Panc1 (cell line): ENCODE measurements around the gene LCOR. TPM values are rescaled to one million over a fixed set of nuclear protein-coding genes. Genes with fewer than 3 reads are reported as not detected.

Source experiments
- ATAC-seq: fragments of 200-7000 bp; cut with Tn5 transposase; 2 replicates; pipeline ENCODE4 v1.9.1; 2020; ENCODE audit warnings: mild to moderate bottlenecking, moderate library complexity
- BruUV-seq: library from RNA; stranded (reverse); fragments of 400-500 nt; replicated peaks from 2 replicates; lab custom pipeline; 2021; lab: Mats Ljungman, UMichigan
- CTCF ChIA-PET: fragments of 300-600 bp; sonication (Branson Sonifier 250); formaldehyde crosslinking; loops from one replicate; lab custom pipeline; 2022; ENCODE audit warnings: antibody characterized with exemption; lab: Charles Lee
- POLR2A ChIA-PET: fragments of 300-600 bp; sonication (Branson Sonifier 250); formaldehyde crosslinking; loops from one replicate; lab custom pipeline; 2022; ENCODE audit warnings: antibody characterized with exemption; lab: Charles Lee
- DNase-seq: peaks from one replicate; pipeline ENCODE4 v3.0.0-alpha.2; 2010; ENCODE audit warnings: low read depth, low spot score
- H3K27ac ChIP-seq: 2 replicates; pipeline ENCODE4 v1.5.1; 2011; ENCODE audit warnings: mild to moderate bottlenecking, low read length, inconsistent platforms
- H3K27me3 ChIP-seq: fragments of 200-500 bp; sonication (Bioruptor generic); 2 replicates; pipeline ENCODE4 v1.6.0; 2014; ENCODE audit warnings: low read length, inconsistent platforms; ENCODE audit not compliant: control insufficient read depth, insufficient read depth
- H3K36me3 ChIP-seq: fragments of 200-500 bp; sonication (Bioruptor generic); 2 replicates; pipeline ENCODE4 v1.5.1; 2014; ENCODE audit warnings: inconsistent platforms, mild to moderate bottlenecking, low read length, moderate library complexity; ENCODE audit not compliant: control insufficient read depth, insufficient read depth
- H3K4me1 ChIP-seq: 2 replicates; pipeline ENCODE4 v1.5.1; 2011; ENCODE audit warnings: inconsistent platforms, mild to moderate bottlenecking, low read length, moderate library complexity; ENCODE audit not compliant: control insufficient read depth, insufficient read depth
- H3K4me3 ChIP-seq, 2 experiments: 2 replicates each; pipeline ENCODE4 v1.5.1; 2011 to 2012; ENCODE audit warnings: low read depth in 2 of 2, low read length in 2 of 2, mild to moderate bottlenecking in 2 of 2, inconsistent platforms in 1 of 2, moderate library complexity in 1 of 2
- H3K9me3 ChIP-seq: fragments of 200-500 bp; sonication (Bioruptor generic); 2 replicates; pipeline ENCODE4 v1.5.1; 2014; ENCODE audit warnings: low read depth, mild to moderate bottlenecking, inconsistent platforms, low read length, moderate library complexity; ENCODE audit not compliant: control insufficient read depth, insufficient read depth
- CTCF ChIP-seq: fragments of 450-650 bp; IDR thresholded peaks from 2 replicates; pipeline ENCODE4 v1.5.1; 2017; ENCODE audit warnings: mild to moderate bottlenecking
- POLR2AphosphoS5 ChIP-seq: IDR thresholded peaks from 2 replicates; pipeline ENCODE4 v1.6.1; 2012; ENCODE audit warnings: mild to moderate bottlenecking, low read depth, low read length, moderate library complexity
- SIN3A ChIP-seq: IDR thresholded peaks from 2 replicates; pipeline ENCODE4 v1.6.1; 2012; ENCODE audit warnings: low read depth, mild to moderate bottlenecking, low read length, moderate library complexity, borderline replicate concordance; ENCODE audit not compliant: insufficient read depth
- TCF7L2 ChIP-seq: IDR thresholded peaks from 2 replicates; pipeline ENCODE4 v1.6.1; 2011; ENCODE audit warnings: mild to moderate bottlenecking, low read depth, low read length, inconsistent platforms
- in situ Hi-C: cut with HindIII; loops from 2 replicates; pipeline ENCODE4 v1.10.0; 2016; ENCODE audit warnings: low sequenced_read_pairs, low pct_unique_long_range_greater_than_20kb
- intact Hi-C: fragments of 100-400 bp; cut with micrococcal nuclease; formaldehyde crosslinking; loops from one replicate; pipeline ENCODE4 v1.10.0; 2022; ENCODE audit not compliant: unreplicated experiment
- total RNA-seq: library from RNA; stranded (reverse); gene quantifications from one replicate; pipeline ENCODE4 v1.2.1, GENCODE V29; 2021; ENCODE audit not compliant: unreplicated experiment
- TF ChIP-seq, protein P1 (sequence below), 2 experiments: IDR thresholded peaks; 2 replicates each; pipeline ENCODE4 v1.6.1; 2011 to 2012; ENCODE audit warnings: low read depth in 2 of 2, control low read depth in 1 of 2, low read length in 1 of 2, mild to moderate bottlenecking in 1 of 2, moderate library complexity in 1 of 2; ENCODE audit not compliant: insufficient read depth in 1 of 2

Gene LCOR
- total RNA-seq, 1 experiment from 2014 or later = 58.0 TPM

DNA sequence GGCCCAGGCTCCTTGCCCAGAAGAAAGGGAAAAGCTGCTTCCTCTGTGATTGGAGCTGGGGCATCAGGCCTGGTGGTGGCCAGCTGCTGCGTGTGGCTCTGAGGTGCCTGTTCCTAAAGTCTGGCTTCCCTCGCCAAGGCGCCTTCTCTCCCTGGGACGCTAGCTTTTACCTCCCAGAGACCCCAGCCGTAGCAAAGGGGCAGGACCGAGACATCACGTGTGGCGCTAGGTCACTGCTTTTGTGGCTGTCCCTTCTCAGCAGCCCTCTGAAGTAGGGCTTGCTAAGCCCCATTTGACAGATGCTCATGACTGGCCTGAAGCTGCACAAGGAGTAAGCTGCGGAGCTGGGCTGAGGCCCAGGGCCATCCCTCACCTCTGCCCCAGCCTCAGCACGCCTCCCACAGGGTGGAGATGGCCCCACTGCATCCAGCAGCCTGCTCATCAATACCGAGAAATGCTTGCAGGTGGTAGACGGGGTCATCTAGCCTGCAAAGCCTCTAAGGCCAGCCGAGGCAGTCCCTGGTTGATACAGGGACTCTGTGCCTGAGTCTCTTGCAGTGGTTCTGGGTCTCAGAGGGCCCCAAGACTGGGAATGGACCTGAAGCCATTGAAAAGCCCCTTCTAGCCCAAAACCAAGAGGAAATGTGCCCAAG is 171.2 kb downstream of the LCOR start:
- H3K4me3 ChIP-seq = no peak overlapping the region
- intact Hi-C loops (no loop called here), in situ Hi-C loops (no loop called here)
- ATAC-seq (no peak), DNase-seq (no peak)
- ChIA-PET CTCF (interaction anchor here (0.6 to 0.7 kb wide), 2 partner anchors 29 to 334 kb away, joined by 3 read pairs; no protein-coding TSS in a partner anchor), POLR2A (no interaction called here)
- H3K36me3 ChIP-seq = no peaks in the 10 kb centered on the region
- H3K27ac ChIP-seq = no peak overlapping the region
- H3K9me3 ChIP-seq = peaks cover 8% of the 10 kb centered on the region; the same call in 1 of the 2 replicates
- no peaks in the 10 kb centered on the region for H3K4me1 ChIP-seq
- no TSS peak for BruUV-seq
- TF ChIP-seq, protein P1, sequence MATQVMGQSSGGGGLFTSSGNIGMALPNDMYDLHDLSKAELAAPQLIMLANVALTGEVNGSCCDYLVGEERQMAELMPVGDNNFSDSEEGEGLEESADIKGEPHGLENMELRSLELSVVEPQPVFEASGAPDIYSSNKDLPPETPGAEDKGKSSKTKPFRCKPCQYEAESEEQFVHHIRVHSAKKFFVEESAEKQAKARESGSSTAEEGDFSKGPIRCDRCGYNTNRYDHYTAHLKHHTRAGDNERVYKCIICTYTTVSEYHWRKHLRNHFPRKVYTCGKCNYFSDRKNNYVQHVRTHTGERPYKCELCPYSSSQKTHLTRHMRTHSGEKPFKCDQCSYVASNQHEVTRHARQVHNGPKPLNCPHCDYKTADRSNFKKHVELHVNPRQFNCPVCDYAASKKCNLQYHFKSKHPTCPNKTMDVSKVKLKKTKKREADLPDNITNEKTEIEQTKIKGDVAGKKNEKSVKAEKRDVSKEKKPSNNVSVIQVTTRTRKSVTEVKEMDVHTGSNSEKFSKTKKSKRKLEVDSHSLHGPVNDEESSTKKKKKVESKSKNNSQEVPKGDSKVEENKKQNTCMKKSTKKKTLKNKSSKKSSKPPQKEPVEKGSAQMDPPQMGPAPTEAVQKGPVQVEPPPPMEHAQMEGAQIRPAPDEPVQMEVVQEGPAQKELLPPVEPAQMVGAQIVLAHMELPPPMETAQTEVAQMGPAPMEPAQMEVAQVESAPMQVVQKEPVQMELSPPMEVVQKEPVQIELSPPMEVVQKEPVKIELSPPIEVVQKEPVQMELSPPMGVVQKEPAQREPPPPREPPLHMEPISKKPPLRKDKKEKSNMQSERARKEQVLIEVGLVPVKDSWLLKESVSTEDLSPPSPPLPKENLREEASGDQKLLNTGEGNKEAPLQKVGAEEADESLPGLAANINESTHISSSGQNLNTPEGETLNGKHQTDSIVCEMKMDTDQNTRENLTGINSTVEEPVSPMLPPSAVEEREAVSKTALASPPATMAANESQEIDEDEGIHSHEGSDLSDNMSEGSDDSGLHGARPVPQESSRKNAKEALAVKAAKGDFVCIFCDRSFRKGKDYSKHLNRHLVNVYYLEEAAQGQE (IDR thresholded peaks at IDR 0.05; ENCODE audit: insufficient read depth in 1 of 2, low read depth in 2 of 2, low read length in 1 of 2) = no peak
- no peak for TF ChIP-seq SIN3A
- no peak for TF ChIP-seq TCF7L2
- no peak for TF ChIP-seq CTCF
- no peak for TF ChIP-seq POLR2AphosphoS5
- H3K27me3 ChIP-seq = no peaks in the 10 kb centered on the region

DNA sequence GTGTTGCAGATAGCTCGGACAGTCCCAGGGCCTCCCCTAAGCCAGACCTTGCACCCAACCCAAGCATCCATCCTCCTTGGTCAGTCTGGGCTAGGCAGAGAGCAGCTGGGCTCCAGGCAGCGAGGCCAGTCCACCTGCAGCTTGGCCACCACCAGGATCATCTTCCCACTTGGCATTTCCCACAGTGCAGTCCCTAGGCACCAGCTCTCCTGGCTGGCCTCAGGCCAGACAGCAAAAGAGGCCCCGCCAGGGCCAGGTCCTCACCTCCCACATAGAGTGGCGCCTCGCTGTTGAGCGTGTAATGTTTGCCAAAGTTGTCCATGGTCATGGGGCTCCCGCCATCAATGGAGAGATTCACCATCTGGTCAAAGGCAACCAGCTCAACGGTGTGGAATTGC is 171.7 kb downstream of the LCOR start:
- CTCF ChIA-PET = interaction anchor here (0.6 kb wide), 1 partner anchor 29 kb away, joined by 3 read pairs; no protein-coding TSS in a partner anchor

More for the DNA sequence above, 171.7 kb downstream of the LCOR start:
- no peak overlapping the region for H3K4me3 ChIP-seq
- no peak for ATAC-seq
- H3K4me1 ChIP-seq = no peaks in the 10 kb centered on the region
- intact Hi-C loops = no loop called here
- no peaks in the 10 kb centered on the region for H3K36me3 ChIP-seq
- H3K27me3 ChIP-seq = no peaks in the 10 kb centered on the region
- peaks cover 8% of the 10 kb centered on the region; the same call in 1 of the 2 replicates for H3K9me3 ChIP-seq
- TF ChIP-seq, protein P1 (IDR thresholded peaks at IDR 0.05; ENCODE audit: insufficient read depth in 1 of 2, low read depth in 2 of 2, low read length in 1 of 2) = no peak
- TF ChIP-seq CTCF = no peak
- TF ChIP-seq SIN3A = no peak
- no peak for TF ChIP-seq POLR2AphosphoS5
- no peak for TF ChIP-seq TCF7L2
- H3K27ac ChIP-seq = no peak overlapping the region
- in situ Hi-C loops = no loop called here
- no peak for DNase-seq
- no TSS peak for BruUV-seq
- POLR2A ChIA-PET = no interaction called here
